Adrenal gland (tissue), 12 donors: Measurements from ENCODE around the gene LRRC28. TPM values are rescaled to one million over a fixed set of nuclear protein-coding genes. Genes with fewer than 3 reads are reported as not detected.

ENCODE experiments used
- DNase-seq, 7 donors: peaks; one replicate each; pipeline ENCODE4 v3.0.0-alpha.2; 2019 to 2020
- H3K27ac ChIP-seq, 5 donors: fragments of 200-600 bp; sonication (generic) in 4 of 5; 1 replicate in 3 of 5; 2 replicates in 2 of 5; pipeline versions ENCODE4 v1.5.1 to v1.8.0; 2016 to 2020; ENCODE audit warnings: mild to moderate bottlenecking in 1 of 5
- H3K27me3 ChIP-seq: fragments of 200-600 bp; 2 replicates; pipeline ENCODE4 v1.8.0; 2021
- H3K36me3 ChIP-seq, 2 donors: fragments of 200-600 bp; replicated peaks in 1 of 2; 1 replicate in 1 of 2; 2 replicates in 1 of 2; pipeline versions ENCODE4 v1.5.1 to v1.8.0; 2018 to 2022
- H3K4me1 ChIP-seq, 2 donors: fragments of 200-600 bp; replicated peaks in 1 of 2; 1 replicate in 1 of 2; 2 replicates in 1 of 2; pipeline versions ENCODE4 v1.5.1 to v1.8.0; 2018 to 2021
- H3K4me3 ChIP-seq, 4 donors: fragments of 200-600 bp; sonication (generic) in 3 of 4; one replicate each; pipeline ENCODE4 v1.5.1; 2016 to 2018
- H3K9me3 ChIP-seq, 3 donors: fragments of 200-600 bp; sonication (generic) in 1 of 3; replicated peaks in 1 of 3; 1 replicate in 2 of 3; 2 replicates in 1 of 3; pipeline versions ENCODE4 v1.5.1 to v1.8.0; 2016 to 2021
- POLR2A ChIP-seq, 2 donors: fragments of 450-650 bp; IDR thresholded peaks; one replicate each; pipeline ENCODE4 v1.6.1; 2017; ENCODE audit warnings: antibody characterized with exemption in 2 of 2, mild to moderate bottlenecking in 2 of 2, moderate library complexity in 1 of 2
- WGBS, 4 donors: extraction: QIAGEN DNeasy Blood & Tissue Kit in 2 of 4; methylation state at CpG; one replicate each; pipeline versions ENCODE4 v1.1.5 to v1.1.7; 2013 to 2017; 5-methylcytosine and 5-hydroxymethylcytosine counted together
- intact Hi-C, 2 donors: fragments of 100-400 bp; cut with DNase I; formaldehyde crosslinking; loops; one replicate each; pipeline versions ENCODE4 v1.14.1 to v1.15.0; 2022 to 2023
- polyA plus RNA-seq, 3 donors: library from polyadenylated mRNA; stranded (reverse); fragments of 200-250 nt in 2 of 3; fragments of 350-450 nt in 1 of 3; fragmentation: Illumina TruSeq in 1 of 3; extraction: RNeasy Lipid Tissue Mini Kit (QIAGEN cat#74804) in 1 of 3; gene quantifications; one replicate each; pipeline ENCODE4 v1.2.3, GENCODE V29; 2013 to 2014
- total RNA-seq, 9 donors: library from RNA; depleted of rRNA in 4 of 9; stranded (reverse); fragments of >200 nt in 4 of 9; fragments of 120-200 nt in 1 of 9; fragmentation: NEBNext Ultra II Directional in 1 of 9; extraction: Animal tissue kit (Norgen Biotek cat#: 25700) in 1 of 9; gene quantifications; one replicate each; pipeline versions ENCODE4 v1.1.0 to v1.2.4, GENCODE V29; 2013 to 2023
- TF ChIP-seq, protein P1 (sequence below), 6 experiments: fragments of 450-650 bp in 4 of 6; fragments of 200-600 bp in 2 of 6; sonication (generic) in 1 of 6; IDR thresholded peaks; 1 replicate in 5 of 6; 2 replicates in 1 of 6; pipeline versions ENCODE4 v1.5.1 to v1.8.0; 2016 to 2021; ENCODE audit warnings: antibody characterized with exemption in 6 of 6, mild to moderate bottlenecking in 2 of 6, moderate library complexity in 1 of 6
- donor health status: healthy with polysubstance abuse.
- donor health status: Bipolar disorder and iron deficiency.
- donor health status: DM: yes; HTN: yes; CAD: no.
- donor health status: DM: no; HTN: no; CAD: no.
- donor health status: DM: no; HTN: no; CAD: no.
- donor health status: DM: yes; HTN: yes; CAD: no.

Gene LRRC28
- total and polyA plus RNA-seq, 12 donors: 4.4 to 49.8 (median 22.0) TPM

DNA sequence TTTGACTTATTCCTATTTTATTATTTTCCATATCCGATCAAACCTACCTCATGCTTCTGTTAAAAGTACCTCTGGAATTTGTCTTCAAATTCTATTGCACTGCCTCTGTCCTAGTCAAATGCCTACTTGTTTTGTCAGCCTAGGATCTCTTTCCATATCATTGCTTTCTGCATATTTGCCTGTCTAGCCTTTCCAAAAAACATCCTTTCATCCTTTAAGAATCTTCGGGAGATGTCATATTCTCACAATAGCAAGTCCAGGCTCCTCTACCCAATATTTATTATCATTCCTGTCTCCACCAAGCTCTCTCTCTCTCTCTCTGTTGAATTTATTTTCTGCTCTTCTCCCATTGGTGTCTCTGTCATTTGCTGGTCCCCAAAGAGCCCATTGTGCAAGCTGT, 80.1 kb downstream of the LRRC28 start:
- DNase-seq: no peak
- H3K9me3 ChIP-seq: no peaks in the 10 kb centered on the region
- WGBS, 4 donors: 95 to 97% (median 96%) methylated on average over 2 of the region's 2 CpGs
- no peaks in the 10 kb centered on the region for H3K27me3 ChIP-seq
- H3K4me1 ChIP-seq: no peaks in the 10 kb centered on the region
- intact Hi-C loops: no loop called here
- no peak overlapping the region for H3K4me3 ChIP-seq
- TF ChIP-seq POLR2A (IDR thresholded peaks at IDR 0.05): no peak
- TF ChIP-seq, protein P1, sequence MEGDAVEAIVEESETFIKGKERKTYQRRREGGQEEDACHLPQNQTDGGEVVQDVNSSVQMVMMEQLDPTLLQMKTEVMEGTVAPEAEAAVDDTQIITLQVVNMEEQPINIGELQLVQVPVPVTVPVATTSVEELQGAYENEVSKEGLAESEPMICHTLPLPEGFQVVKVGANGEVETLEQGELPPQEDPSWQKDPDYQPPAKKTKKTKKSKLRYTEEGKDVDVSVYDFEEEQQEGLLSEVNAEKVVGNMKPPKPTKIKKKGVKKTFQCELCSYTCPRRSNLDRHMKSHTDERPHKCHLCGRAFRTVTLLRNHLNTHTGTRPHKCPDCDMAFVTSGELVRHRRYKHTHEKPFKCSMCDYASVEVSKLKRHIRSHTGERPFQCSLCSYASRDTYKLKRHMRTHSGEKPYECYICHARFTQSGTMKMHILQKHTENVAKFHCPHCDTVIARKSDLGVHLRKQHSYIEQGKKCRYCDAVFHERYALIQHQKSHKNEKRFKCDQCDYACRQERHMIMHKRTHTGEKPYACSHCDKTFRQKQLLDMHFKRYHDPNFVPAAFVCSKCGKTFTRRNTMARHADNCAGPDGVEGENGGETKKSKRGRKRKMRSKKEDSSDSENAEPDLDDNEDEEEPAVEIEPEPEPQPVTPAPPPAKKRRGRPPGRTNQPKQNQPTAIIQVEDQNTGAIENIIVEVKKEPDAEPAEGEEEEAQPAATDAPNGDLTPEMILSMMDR (IDR thresholded peaks at IDR 0.05): no peak
- H3K36me3 ChIP-seq: no peaks in the 10 kb centered on the region
- H3K27ac ChIP-seq: no peak overlapping the region

- intact Hi-C loops: no loop called here
- Histone ChIP-seq H3K9me3 (no peaks in the 10 kb centered on the region), H3K27me3 (no peaks in the 10 kb centered on the region), H3K4me1 (no peaks in the 10 kb centered on the region), H3K4me3 (no peak overlapping the region), H3K36me3 (no peaks in the 10 kb centered on the region), H3K27ac (no peak overlapping the region)
- no peak for TF ChIP-seq POLR2A (IDR thresholded peaks at IDR 0.05)
- TF ChIP-seq, protein P1 (IDR thresholded peaks at IDR 0.05): no peak
- no peak for DNase-seq
Measured at GRCh38 chr15:99333413-99333812, 82.1 kb downstream of the LRRC28 start.

GRCh38 chr15:99333981-99334380, 82.7 kb downstream of the LRRC28 start:
- DNase-seq: no peak
- intact Hi-C loops: no loop called here
- Histone ChIP-seq H3K4me3 (no peak overlapping the region), H3K4me1 (no peaks in the 10 kb centered on the region), H3K9me3 (no peaks in the 10 kb centered on the region), H3K36me3 (no peaks in the 10 kb centered on the region), H3K27me3 (no peaks in the 10 kb centered on the region), H3K27ac (no peak overlapping the region)
- TF ChIP-seq POLR2A (IDR thresholded peaks at IDR 0.05): no peak
- TF ChIP-seq, protein P1 (IDR thresholded peaks at IDR 0.05): no peak
- 93 to 95% (median 94%) methylated on average over 8 of the region's 8 CpGs for WGBS, 4 donors

DNA sequence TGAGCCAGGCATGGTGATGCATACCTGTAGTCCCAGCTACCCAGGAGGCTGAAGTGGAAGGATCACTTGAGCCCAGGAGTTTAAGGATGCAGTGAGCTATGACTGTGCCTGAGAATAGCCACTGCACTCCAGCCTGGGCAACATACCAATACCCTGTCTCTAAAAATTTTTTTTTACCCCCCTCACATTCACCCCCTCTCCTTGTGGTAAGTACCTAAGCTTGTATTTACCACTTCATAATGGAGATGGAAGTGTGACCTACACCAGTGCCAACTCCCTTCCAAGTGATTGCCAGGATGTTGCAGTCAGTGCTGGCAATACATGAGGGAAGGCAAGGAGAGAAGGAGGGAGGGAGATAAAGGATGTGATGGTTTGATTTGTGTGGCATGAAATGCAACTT, 84.2 kb downstream of the LRRC28 start:
- H3K27me3 ChIP-seq: no peaks in the 10 kb centered on the region
- H3K27ac ChIP-seq: no peak overlapping the region
- no peak for DNase-seq
- intact Hi-C loops: no loop called here
- no peak overlapping the region for H3K4me3 ChIP-seq
- no peaks in the 10 kb centered on the region for H3K4me1 ChIP-seq
- no peaks in the 10 kb centered on the region for H3K36me3 ChIP-seq
- no peaks in the 10 kb centered on the region for H3K9me3 ChIP-seq
- TF ChIP-seq, protein P1 (IDR thresholded peaks at IDR 0.05): no peak
- no peak for TF ChIP-seq POLR2A (IDR thresholded peaks at IDR 0.05)
